ENCODE data around the gene IRF3.
"Not testable (repeated sequence)": the region's sequence is repeated elsewhere in the genome, so short reads cannot be mapped to it uniquely, and the experiment has no call there.

Gene IRF3

DNA sequence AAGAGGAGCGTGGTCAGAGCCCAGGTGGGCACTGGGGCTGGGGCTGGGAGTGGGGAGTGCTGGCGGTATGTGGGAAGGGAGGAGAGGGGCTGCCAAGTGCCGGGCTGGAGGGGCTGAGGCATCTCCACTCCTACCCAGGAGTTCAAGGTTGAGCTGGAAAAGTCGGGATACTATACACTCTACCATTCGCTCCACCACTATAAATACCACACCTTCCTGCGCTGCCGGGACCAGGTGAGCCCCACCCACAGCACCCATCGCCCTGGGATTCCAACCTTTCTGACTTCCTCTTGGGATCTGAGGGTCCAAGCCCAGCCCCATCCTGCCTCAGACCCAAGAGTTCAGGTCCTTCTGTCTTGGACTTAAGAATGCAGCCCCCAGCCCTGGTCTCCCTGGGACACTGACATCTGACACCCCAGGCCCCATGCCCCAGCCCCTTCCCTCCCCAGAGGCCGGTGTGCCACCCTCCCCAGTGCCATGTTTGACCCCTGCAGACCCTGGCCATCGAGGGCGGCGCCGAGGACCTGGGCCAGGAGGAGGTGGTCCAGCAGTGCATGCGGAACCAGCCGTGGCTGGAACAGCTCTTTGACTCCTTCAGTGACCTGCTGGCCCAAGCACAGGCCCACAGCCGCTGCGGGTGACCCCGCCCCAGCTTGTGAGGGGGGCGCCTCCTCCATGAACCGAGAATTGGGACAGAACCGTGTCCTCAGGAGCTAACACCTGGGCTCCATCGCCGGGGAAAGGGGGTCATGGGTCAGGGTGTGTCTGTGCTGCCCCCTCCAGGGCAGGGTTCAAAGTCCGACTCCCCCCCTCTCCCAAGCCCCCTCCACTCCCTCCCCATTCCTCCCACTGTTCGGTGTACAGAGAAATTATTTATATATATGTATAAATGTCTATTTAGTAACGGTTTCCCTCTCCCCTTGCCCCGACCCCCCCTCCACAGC, 40.4 kb downstream of the IRF3 start:
- DNase-seq (ENCODE audit: low read depth) = no peak
- no peak for TF ChIP-seq CTCF (conservative IDR thresholded peaks at IDR 0.05; ENCODE audit: control insufficient read depth, insufficient read depth, low read depth, low read length)
- H3K4me3 ChIP-seq (ENCODE audit: control insufficient read depth, low read depth, low read length) = no peak overlapping the region

DNA sequence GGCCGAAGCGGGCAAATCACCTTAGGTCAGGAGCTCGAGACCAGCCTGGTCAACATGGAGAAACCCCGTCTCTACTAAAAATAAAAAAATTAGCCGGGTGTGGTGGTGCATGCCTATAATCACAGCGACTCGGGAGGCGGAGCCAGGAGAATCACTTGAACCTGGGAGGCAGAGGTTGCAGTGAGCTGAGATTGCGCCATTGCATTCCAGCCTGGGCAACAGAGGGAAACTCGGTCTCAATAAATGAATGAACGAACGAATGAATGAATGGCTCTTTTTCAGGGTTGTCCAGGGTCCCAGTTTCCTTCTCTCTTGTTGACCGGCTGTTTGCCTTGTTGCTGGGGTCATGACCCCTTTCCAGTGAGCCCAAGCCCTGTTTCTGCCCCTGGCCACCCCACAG, 47.8 kb downstream of the IRF3 start:
- H3K4me3 ChIP-seq (ENCODE audit: control insufficient read depth, low read depth, low read length); DNase-seq (ENCODE audit: low read depth): not testable (repeated sequence)

- no peak overlapping the region for H3K4me3 ChIP-seq (ENCODE audit: control insufficient read depth, low read depth, low read length)
- DNase-seq (ENCODE audit: low read depth) = no peak
- no peak for TF ChIP-seq CTCF (conservative IDR thresholded peaks at IDR 0.05; ENCODE audit: control insufficient read depth, insufficient read depth, low read depth, low read length)
These were observed 48.7 kb downstream of the IRF3 start for GRCh38 chr19:49616945-49617344.

GRCh38 chr19:49616532-49616931, 49.1 kb downstream of the IRF3 start:
- no peak overlapping the region for H3K4me3 ChIP-seq (ENCODE audit: control insufficient read depth, low read depth, low read length)
- no peak for TF ChIP-seq CTCF (conservative IDR thresholded peaks at IDR 0.05; ENCODE audit: control insufficient read depth, insufficient read depth, low read depth, low read length)
- no peak for DNase-seq (ENCODE audit: low read depth)

DNA sequence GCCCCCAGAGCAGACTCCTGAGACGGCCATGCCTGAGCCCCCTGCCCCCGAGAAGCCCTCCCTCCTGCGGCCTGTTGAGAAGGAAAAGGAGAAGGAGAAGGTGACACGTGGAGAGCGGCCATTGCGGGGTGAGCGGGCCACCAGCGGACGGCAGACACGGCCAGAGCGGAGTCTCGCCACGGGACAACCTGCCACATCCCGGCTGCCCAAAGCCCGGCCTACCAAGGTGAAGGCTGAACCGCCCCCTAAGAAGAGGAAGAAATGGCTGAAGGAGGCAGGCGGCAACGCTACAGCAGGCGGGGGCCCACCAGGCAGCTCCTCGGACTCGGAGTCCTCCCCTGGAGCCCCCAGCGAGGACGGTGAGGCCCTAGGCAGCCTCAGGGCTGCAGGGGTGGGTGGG, 49.8 kb downstream of the IRF3 start:
- no peak overlapping the region for H3K4me3 ChIP-seq (ENCODE audit: control insufficient read depth, low read depth, low read length)
- no peak for DNase-seq (ENCODE audit: low read depth)
- TF ChIP-seq CTCF (conservative IDR thresholded peaks at IDR 0.05; ENCODE audit: control insufficient read depth, insufficient read depth, low read depth, low read length) = no peak

DNA sequence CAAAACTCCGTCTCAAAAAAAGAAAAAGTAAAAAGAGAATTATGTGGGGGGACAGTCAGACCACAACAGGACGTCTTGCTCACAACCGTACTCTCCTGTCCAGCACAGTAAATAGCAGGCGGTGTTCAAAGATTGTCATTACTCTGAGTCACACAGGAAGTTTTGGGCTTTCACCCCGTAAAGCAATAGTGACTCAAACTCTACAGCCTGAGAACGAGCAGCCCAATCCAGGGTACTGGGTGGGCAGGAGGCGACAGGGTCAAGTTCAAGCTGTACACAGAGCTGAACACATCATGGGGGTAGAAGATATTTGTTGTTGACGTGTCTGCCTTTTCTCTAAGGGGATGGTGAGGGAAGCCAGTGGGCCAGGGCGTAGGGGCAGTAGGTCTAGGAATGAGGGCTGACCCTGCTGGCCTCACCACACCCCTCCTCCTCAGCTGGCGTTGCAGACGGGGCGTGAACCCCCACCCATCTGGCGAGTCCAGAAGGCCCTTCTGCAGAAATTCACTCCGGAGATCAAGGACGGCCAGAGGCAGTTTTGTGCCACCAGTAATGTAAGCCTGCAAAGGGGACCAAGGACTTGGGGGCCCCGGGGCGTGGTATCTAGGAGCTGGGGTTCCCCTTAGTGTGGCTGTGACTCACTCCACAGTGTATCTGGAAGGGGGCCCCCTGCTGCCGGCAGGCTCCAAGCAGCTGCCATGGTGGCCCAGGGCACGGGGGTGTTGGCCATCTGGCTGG, 51.4 kb downstream of the IRF3 start:
- H3K4me3 ChIP-seq (ENCODE audit: control insufficient read depth, low read depth, low read length) = no peak overlapping the region
- peak; percentile 96 for DNase-seq (ENCODE audit: low read depth)
- TF ChIP-seq CTCF (conservative IDR thresholded peaks at IDR 0.05; ENCODE audit: control insufficient read depth, insufficient read depth, low read depth, low read length) = no peak

DNA sequence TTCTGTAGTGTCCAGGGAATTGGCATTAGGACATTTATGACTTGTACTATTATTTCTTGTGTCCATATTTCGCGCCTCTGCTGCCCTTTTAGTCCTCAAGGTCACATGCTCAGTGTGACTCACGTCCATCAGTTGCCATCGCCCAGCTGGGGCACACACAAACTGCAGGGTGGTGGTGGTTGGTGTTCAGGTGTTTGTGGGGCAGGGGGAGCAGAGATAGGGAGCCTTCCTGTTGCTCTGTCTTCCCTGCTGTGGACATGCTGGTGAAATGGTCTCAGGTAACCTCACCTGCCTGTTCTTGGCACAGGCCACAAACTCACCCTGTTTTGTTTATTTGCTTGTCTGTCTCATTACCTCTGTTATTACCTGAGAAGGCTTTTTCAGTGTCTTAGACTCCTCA, 52.3 kb downstream of the IRF3 start:
- TF ChIP-seq CTCF (conservative IDR thresholded peaks at IDR 0.05; ENCODE audit: control insufficient read depth, insufficient read depth, low read depth, low read length) = no peak
- no peak overlapping the region for H3K4me3 ChIP-seq (ENCODE audit: control insufficient read depth, low read depth, low read length)
- peak; percentile 72 for DNase-seq (ENCODE audit: low read depth)
